HG02840 (cell line): Measurements from ENCODE around the gene TACC3.

ENCODE experiments used
- ATAC-seq: cut with Tn5 transposase; IDR thresholded peaks from one replicate; pipeline ENCODE4 v1.9.1; 2021; ENCODE audit warnings: mild to moderate bottlenecking, moderate library complexity, moderate number of reproducible peaks; ENCODE audit not compliant: unreplicated experiment, low FRiP score

The TACC3 gene

GRCh38 chr4:1743975-1744374, 22.7 kb downstream of the TACC3 start:
- ATAC-seq = no peak

- ATAC-seq = no peak
These were observed 23.2 kb downstream of the TACC3 start for GRCh38 chr4:1744552-1744951.

- ATAC-seq = no peak
These were observed 23.8 kb downstream of the TACC3 start for GRCh38 chr4:1745165-1745564.

GRCh38 chr4:1745697-1746096, 24.4 kb downstream of the TACC3 start:
- ATAC-seq = no peak

- no peak for ATAC-seq
These were observed 25.0 kb downstream of the TACC3 start for GRCh38 chr4:1746265-1746691.

- no peak for ATAC-seq
These were observed 25.7 kb downstream of the TACC3 start for GRCh38 chr4:1746919-1747602.

- ATAC-seq = no peak
These were observed 26.3 kb downstream of the TACC3 start for GRCh38 chr4:1747603-1747967.

GRCh38 chr4:1748465-1748995, 27.2 kb downstream of the TACC3 start:
- ATAC-seq = no peak

GRCh38 chr4:1749370-1749769, 28.0 kb downstream of the TACC3 start:
- no peak for ATAC-seq

GRCh38 chr4:1749826-1750225, 28.5 kb downstream of the TACC3 start:
- ATAC-seq = no peak

GRCh38 chr4:1750381-1751154, 29.2 kb downstream of the TACC3 start:
- ATAC-seq = no peak

GRCh38 chr4:1751155-1751918, 30.0 kb downstream of the TACC3 start:
- no peak for ATAC-seq

- no peak for ATAC-seq
These were observed 30.6 kb downstream of the TACC3 start for GRCh38 chr4:1751919-1752283.

GRCh38 chr4:1752284-1753041, 31.1 kb downstream of the TACC3 start:
- ATAC-seq = no peak

- no peak for ATAC-seq
These were observed 32.0 kb downstream of the TACC3 start for GRCh38 chr4:1753294-1753696.

GRCh38 chr4:1753697-1754311, 32.5 kb downstream of the TACC3 start:
- no peak for ATAC-seq

GRCh38 chr4:1754336-1754735, 33.0 kb downstream of the TACC3 start:
- no peak for ATAC-seq

- ATAC-seq = no peak
These were observed 34.0 kb downstream of the TACC3 start for GRCh38 chr4:1755297-1755696.

GRCh38 chr4:1756079-1756478, 34.8 kb downstream of the TACC3 start:
- no peak for ATAC-seq
